NCI-H146 (cell line): ENCODE results near the gene SYT13.

Source experiments
- DNase-seq: peaks from one replicate; lab custom pipeline; 2025; lab: John Stamatoyannopoulos, UW

SYT13 gene

GRCh38 chr11:45248501-45249011 is 37.6 kb downstream of the SYT13 start:
- no peak for DNase-seq

- no peak for DNase-seq
These were observed 38.7 kb downstream of the SYT13 start for GRCh38 chr11:45247433-45247832.

- no peak for DNase-seq
These were observed 39.9 kb downstream of the SYT13 start for GRCh38 chr11:45246241-45246640.

- DNase-seq: no peak
These were observed 40.7 kb downstream of the SYT13 start for GRCh38 chr11:45245218-45246045.

- no peak for DNase-seq
These were observed 42.2 kb downstream of the SYT13 start for GRCh38 chr11:45243967-45244366.

- DNase-seq: no peak
These were observed 46.4 kb downstream of the SYT13 start for GRCh38 chr11:45239733-45240132.

GRCh38 chr11:45238724-45239123 is 47.4 kb downstream of the SYT13 start:
- no peak for DNase-seq

GRCh38 chr11:45237711-45238315 is 48.3 kb downstream of the SYT13 start:
- no peak for DNase-seq

- no peak for DNase-seq
These were observed 51.7 kb downstream of the SYT13 start for GRCh38 chr11:45234306-45235006.

- no peak for DNase-seq
These were observed 52.4 kb downstream of the SYT13 start for GRCh38 chr11:45233804-45234170.

GRCh38 chr11:45233121-45233803 is 52.9 kb downstream of the SYT13 start:
- DNase-seq: peak; percentile 18

GRCh38 chr11:45232341-45233080 is 53.6 kb downstream of the SYT13 start:
- no peak for DNase-seq

- no peak for DNase-seq
These were observed 56.6 kb downstream of the SYT13 start for GRCh38 chr11:45229401-45230020.

- no peak for DNase-seq
These were observed 58.3 kb downstream of the SYT13 start for GRCh38 chr11:45227836-45228235.

- DNase-seq: no peak
These were observed 59.2 kb downstream of the SYT13 start for GRCh38 chr11:45226901-45227300.

GRCh38 chr11:45225961-45226871 is 59.9 kb downstream of the SYT13 start:
- no peak for DNase-seq

GRCh38 chr11:45225277-45225676 is 60.9 kb downstream of the SYT13 start:
- DNase-seq: no peak

- no peak for DNase-seq
These were observed 61.4 kb downstream of the SYT13 start for GRCh38 chr11:45224766-45225165.

GRCh38 chr11:45223496-45223895 is 62.6 kb downstream of the SYT13 start:
- no peak for DNase-seq

GRCh38 chr11:45219411-45219810 is 66.7 kb downstream of the SYT13 start:
- no peak for DNase-seq
